Keratinocyte (primary cell): ENCODE data around the gene RRP12. TPM values are rescaled to one million over a fixed set of nuclear protein-coding genes. Genes with fewer than 3 reads are reported as not detected.

Experiments used
- DNase-seq: peaks from one replicate; pipeline ENCODE4 v3.0.0-alpha.2; 2011; ENCODE audit warnings: low read depth, missing footprints, low spot score
- FAIRE-seq: peaks from 2 replicates; lab custom pipeline; 2011; peaks lifted over from hg19 to GRCh38; lab: Jason Lieb, UNC
- H2AFZ ChIP-seq: 2 replicates; pipeline ENCODE4 v1.6.0; 2012; ENCODE audit warnings: low read length, control low read depth, inconsistent platforms; ENCODE audit not compliant: control insufficient read depth
- H3K27ac ChIP-seq: 2 replicates; pipeline ENCODE4 v1.5.1; 2011; ENCODE audit warnings: low read length; ENCODE audit not compliant: control insufficient read depth, insufficient read depth
- H3K27me3 ChIP-seq: 3 replicates; pipeline ENCODE4 v1.6.0; 2011; ENCODE audit warnings: low read length; ENCODE audit not compliant: control insufficient read depth, insufficient read depth; ENCODE audit errors: extremely low read depth
- H3K36me3 ChIP-seq, 2 experiments: 2 replicates in 1 of 2; 3 replicates in 1 of 2; pipeline ENCODE4 v1.5.1; 2011; ENCODE audit warnings: low read length in 2 of 2, mild to moderate bottlenecking in 1 of 2; ENCODE audit not compliant: control insufficient read depth in 2 of 2, insufficient read depth in 2 of 2; ENCODE audit errors: extremely low read depth in 1 of 2
- H3K4me1 ChIP-seq: 3 replicates; pipeline ENCODE4 v1.5.1; 2011; ENCODE audit warnings: low read length; ENCODE audit not compliant: control insufficient read depth, insufficient read depth; ENCODE audit errors: extremely low read depth
- H3K4me2 ChIP-seq: 3 replicates; pipeline ENCODE4 v1.6.0; 2011; ENCODE audit warnings: low read depth, low read length; ENCODE audit not compliant: control insufficient read depth, insufficient read depth; ENCODE audit errors: extremely low read depth
- H3K4me3 ChIP-seq, 3 experiments: fragments of 200-600 bp in 1 of 3; sonication (generic) in 1 of 3; 2 replicates in 2 of 3; 3 replicates in 1 of 3; pipeline ENCODE4 v1.5.1; 2011 to 2016; ENCODE audit warnings: low read length in 3 of 3, mild to moderate bottlenecking in 3 of 3, control low read depth in 2 of 3, inconsistent platforms in 1 of 3, low read depth in 1 of 3, mixed read lengths in 1 of 3, mixed run types in 1 of 3, moderate library complexity in 1 of 3; ENCODE audit not compliant: control insufficient read depth in 2 of 3, insufficient read depth in 2 of 3; ENCODE audit errors: extremely low read depth in 1 of 3
- H3K79me2 ChIP-seq: 2 replicates; pipeline ENCODE4 v1.6.0; 2012; ENCODE audit warnings: low read length; ENCODE audit not compliant: control insufficient read depth, insufficient read depth
- H3K9ac ChIP-seq: 3 replicates; pipeline ENCODE4 v1.6.0; 2011; ENCODE audit warnings: low read length; ENCODE audit not compliant: control insufficient read depth, insufficient read depth; ENCODE audit errors: extremely low read depth
- H3K9me1 ChIP-seq: 3 replicates; pipeline ENCODE4 v1.6.0; 2011; ENCODE audit warnings: low read length; ENCODE audit not compliant: control insufficient read depth, insufficient read depth; ENCODE audit errors: extremely low read depth
- H3K9me3 ChIP-seq: 2 replicates; pipeline ENCODE4 v1.5.1; 2012; ENCODE audit warnings: low read depth, low read length; ENCODE audit not compliant: control insufficient read depth
- H4K20me1 ChIP-seq: 3 replicates; pipeline ENCODE4 v1.6.0; 2011; ENCODE audit warnings: low read length; ENCODE audit not compliant: control insufficient read depth, insufficient read depth; ENCODE audit errors: extremely low read depth
- EZH2 ChIP-seq: IDR thresholded peaks from one replicate; pipeline ENCODE4 v1.6.1; 2012; ENCODE audit warnings: inconsistent platforms, mild to moderate bottlenecking, low read length, moderate library complexity
- dilution Hi-C: fragments of 300-500 bp; cut with MboI; formaldehyde crosslinking; loops from one replicate; pipeline ENCODE4 v1.7.0; 2020; ENCODE audit warnings: low sequenced_read_pairs; ENCODE audit not compliant: extremely low pct_ligation_motif_present
- polyA plus RNA-seq, 5 experiments: library from polyadenylated mRNA; depleted of rRNA in 3 of 5; stranded (reverse) in 3 of 5; stranded (forward) in 1 of 5; unstranded in 1 of 5; fragments of >200 nt; gene quantifications; 1 replicate in 1 of 5; 2 replicates in 3 of 5; 3 replicates in 1 of 5; pipeline versions ENCODE4 v1.2.1 to v1.2.3, GENCODE V29; 2011 to 2012; ENCODE audit warnings: missing spikeins in 2 of 5, low read depth in 1 of 5, low replicate concordance in 1 of 5
- TF ChIP-seq, protein P1 (sequence below), 3 experiments: IDR thresholded peaks in 1 of 3; conservative IDR thresholded peaks in 1 of 3; optimal IDR thresholded peaks in 1 of 3; 2 replicates in 2 of 3; 3 replicates in 1 of 3; pipeline versions ENCODE3 to v1.5.1; 2011; ENCODE audit warnings: low read length in 3 of 3, mild to moderate bottlenecking in 3 of 3, moderate library complexity in 2 of 3, control low read depth in 1 of 3, inconsistent platforms in 1 of 3; ENCODE audit not compliant: insufficient read depth in 2 of 3; ENCODE audit errors: extremely low read depth in 1 of 3

Gene RRP12
- polyA plus RNA-seq, 1 donor (not counting 4 experiments of a cell fraction or from before 2014, with no cell fraction given) = 14.8 TPM

- Histone ChIP-seq H3K36me3 (no peaks in the 10 kb centered on the region), H4K20me1 (no peaks in the 10 kb centered on the region), H3K4me3 (no peak overlapping the region), H3K4me1 (peaks cover 21% of the 10 kb centered on the region), H3K9me3 (no peaks in the 10 kb centered on the region), H3K79me2 (peaks cover under 1% of the 10 kb centered on the region), H3K9ac (no peak overlapping the region), H2AFZ (no peak overlapping the region), H3K4me2 (no peak overlapping the region), H3K27ac (no peak overlapping the region), H3K27me3 (no peaks in the 10 kb centered on the region), H3K9me1 (no peaks in the 10 kb centered on the region)
- dilution Hi-C loops = no loop called here
- TF ChIP-seq EZH2 = no peak
- TF ChIP-seq, protein P1, sequence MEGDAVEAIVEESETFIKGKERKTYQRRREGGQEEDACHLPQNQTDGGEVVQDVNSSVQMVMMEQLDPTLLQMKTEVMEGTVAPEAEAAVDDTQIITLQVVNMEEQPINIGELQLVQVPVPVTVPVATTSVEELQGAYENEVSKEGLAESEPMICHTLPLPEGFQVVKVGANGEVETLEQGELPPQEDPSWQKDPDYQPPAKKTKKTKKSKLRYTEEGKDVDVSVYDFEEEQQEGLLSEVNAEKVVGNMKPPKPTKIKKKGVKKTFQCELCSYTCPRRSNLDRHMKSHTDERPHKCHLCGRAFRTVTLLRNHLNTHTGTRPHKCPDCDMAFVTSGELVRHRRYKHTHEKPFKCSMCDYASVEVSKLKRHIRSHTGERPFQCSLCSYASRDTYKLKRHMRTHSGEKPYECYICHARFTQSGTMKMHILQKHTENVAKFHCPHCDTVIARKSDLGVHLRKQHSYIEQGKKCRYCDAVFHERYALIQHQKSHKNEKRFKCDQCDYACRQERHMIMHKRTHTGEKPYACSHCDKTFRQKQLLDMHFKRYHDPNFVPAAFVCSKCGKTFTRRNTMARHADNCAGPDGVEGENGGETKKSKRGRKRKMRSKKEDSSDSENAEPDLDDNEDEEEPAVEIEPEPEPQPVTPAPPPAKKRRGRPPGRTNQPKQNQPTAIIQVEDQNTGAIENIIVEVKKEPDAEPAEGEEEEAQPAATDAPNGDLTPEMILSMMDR (optimal IDR thresholded peaks at IDR 0.05 in 1 of 3, IDR thresholded peaks at IDR 0.05 in 1 of 3, conservative IDR thresholded peaks at IDR 0.05 in 1 of 3; ENCODE audit: extremely low read depth in 1 of 3, insufficient read depth in 2 of 3, low read length in 3 of 3) = no peak
- FAIRE-seq = no peak
- no peak for DNase-seq
These were observed 4.9 kb upstream of the RRP12 start for GRCh38 chr10:97406064-97406463.

GRCh38 chr10:97404044-97404443 is 2.9 kb upstream of the RRP12 start:
- TF ChIP-seq, protein P1 (optimal IDR thresholded peaks at IDR 0.05 in 1 of 3, IDR thresholded peaks at IDR 0.05 in 1 of 3, conservative IDR thresholded peaks at IDR 0.05 in 1 of 3; ENCODE audit: extremely low read depth in 1 of 3, insufficient read depth in 2 of 3, low read length in 3 of 3) = no peak
- TF ChIP-seq EZH2 = no peak
- no peak for FAIRE-seq
- H3K9me3 ChIP-seq = no peaks in the 10 kb centered on the region

More at GRCh38 chr10:97404044-97404443, 2.9 kb upstream of the RRP12 start:
- Histone ChIP-seq H3K79me2 (peaks cover 13% of the 10 kb centered on the region), H3K9me1 (no peaks in the 10 kb centered on the region), H3K27ac (no peak overlapping the region), H4K20me1 (no peaks in the 10 kb centered on the region), H3K36me3 (no peaks in the 10 kb centered on the region), H3K4me1 (peaks cover 21% of the 10 kb centered on the region), H2AFZ (no peak overlapping the region), H3K27me3 (no peaks in the 10 kb centered on the region), H3K9ac (no peak overlapping the region), H3K4me3 (no peak overlapping the region), H3K4me2 (no peak overlapping the region)
- dilution Hi-C loops = no loop called here
- no peak for DNase-seq
